Parathyroid adenoma (tissue), 2 donors: ENCODE results near the gene STAMBPL1.

ENCODE experiments used
- H2AFZ ChIP-seq: fragments of 300-600 bp; sonication (generic); one replicate; pipeline ENCODE4 v1.7.0; 2017; ENCODE audit warnings: antibody characterized with exemption, mild to moderate bottlenecking
- H3K27ac ChIP-seq: fragments of 300-600 bp; sonication (generic); one replicate; pipeline ENCODE4 v1.7.0; 2017
- H3K27me3 ChIP-seq: fragments of 300-600 bp; sonication (generic); one replicate; pipeline ENCODE4 v1.7.0; 2017; ENCODE audit warnings: low read length; ENCODE audit not compliant: control insufficient read depth, insufficient read depth
- H3K36me3 ChIP-seq: fragments of 300-600 bp; sonication (generic); one replicate; pipeline ENCODE4 v1.7.0; 2017; ENCODE audit warnings: low read length; ENCODE audit not compliant: control insufficient read depth, insufficient read depth
- H3K4me1 ChIP-seq: fragments of 300-600 bp; sonication (generic); one replicate; pipeline ENCODE4 v1.7.0; 2017; ENCODE audit warnings: control low read depth
- H3K4me2 ChIP-seq: fragments of 300-600 bp; sonication (generic); one replicate; pipeline ENCODE4 v1.7.0; 2017; ENCODE audit warnings: low read length
- H3K4me3 ChIP-seq: fragments of 300-600 bp; sonication (generic); one replicate; pipeline ENCODE4 v1.7.0; 2017; ENCODE audit warnings: low read depth, low read length
- H3K79me2 ChIP-seq: fragments of 300-600 bp; sonication (generic); one replicate; pipeline ENCODE4 v1.7.0; 2017; ENCODE audit warnings: control low read depth
- H3K9ac ChIP-seq: fragments of 300-600 bp; sonication (generic); one replicate; pipeline ENCODE4 v1.7.0; 2017; ENCODE audit warnings: mild to moderate bottlenecking
- H3K9me3 ChIP-seq: fragments of 300-600 bp; sonication (generic); one replicate; pipeline ENCODE4 v1.7.0; 2017; ENCODE audit warnings: low read length; ENCODE audit not compliant: control insufficient read depth
- CTCF ChIP-seq: fragments of 300-600 bp; sonication (generic); IDR thresholded peaks from one replicate; pipeline ENCODE4 v1.7.0; 2017; ENCODE audit warnings: antibody characterized with exemption, mild to moderate bottlenecking
- donor health status: primary hyperparathyroidism.

Gene STAMBPL1

DNA sequence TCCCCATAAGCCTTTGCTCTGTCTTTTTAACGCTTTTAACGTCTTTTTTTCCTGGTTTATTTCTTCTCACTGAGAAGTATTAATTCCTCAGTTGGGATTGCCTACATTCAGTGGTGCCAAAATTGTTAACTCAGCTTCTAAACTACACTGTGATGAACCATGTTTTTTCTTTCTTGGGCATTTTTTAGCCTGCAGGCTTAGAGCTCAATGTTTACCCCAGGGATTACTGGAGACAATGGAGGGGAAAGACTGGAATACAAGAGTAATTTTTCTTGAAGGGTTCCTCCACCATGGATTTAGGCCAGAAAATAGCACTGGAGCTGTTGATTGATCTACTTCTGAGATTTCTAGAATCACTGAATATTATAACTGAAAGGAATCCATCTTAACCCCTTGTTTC is 19.8 kb downstream of the STAMBPL1 start:
- no peak overlapping the region for H3K4me2 ChIP-seq
- no peak overlapping the region for H2AFZ ChIP-seq
- H3K79me2 ChIP-seq = no peaks in the 10 kb centered on the region
- no peak for TF ChIP-seq CTCF
- H3K9ac ChIP-seq = no peak overlapping the region
- H3K36me3 ChIP-seq = no peaks in the 10 kb centered on the region
- no peak overlapping the region for H3K4me3 ChIP-seq
- H3K27ac ChIP-seq = no peak overlapping the region
- H3K4me1 ChIP-seq = peaks cover 13% of the 10 kb centered on the region
- H3K27me3 ChIP-seq = no peaks in the 10 kb centered on the region
- H3K9me3 ChIP-seq = no peaks in the 10 kb centered on the region

DNA sequence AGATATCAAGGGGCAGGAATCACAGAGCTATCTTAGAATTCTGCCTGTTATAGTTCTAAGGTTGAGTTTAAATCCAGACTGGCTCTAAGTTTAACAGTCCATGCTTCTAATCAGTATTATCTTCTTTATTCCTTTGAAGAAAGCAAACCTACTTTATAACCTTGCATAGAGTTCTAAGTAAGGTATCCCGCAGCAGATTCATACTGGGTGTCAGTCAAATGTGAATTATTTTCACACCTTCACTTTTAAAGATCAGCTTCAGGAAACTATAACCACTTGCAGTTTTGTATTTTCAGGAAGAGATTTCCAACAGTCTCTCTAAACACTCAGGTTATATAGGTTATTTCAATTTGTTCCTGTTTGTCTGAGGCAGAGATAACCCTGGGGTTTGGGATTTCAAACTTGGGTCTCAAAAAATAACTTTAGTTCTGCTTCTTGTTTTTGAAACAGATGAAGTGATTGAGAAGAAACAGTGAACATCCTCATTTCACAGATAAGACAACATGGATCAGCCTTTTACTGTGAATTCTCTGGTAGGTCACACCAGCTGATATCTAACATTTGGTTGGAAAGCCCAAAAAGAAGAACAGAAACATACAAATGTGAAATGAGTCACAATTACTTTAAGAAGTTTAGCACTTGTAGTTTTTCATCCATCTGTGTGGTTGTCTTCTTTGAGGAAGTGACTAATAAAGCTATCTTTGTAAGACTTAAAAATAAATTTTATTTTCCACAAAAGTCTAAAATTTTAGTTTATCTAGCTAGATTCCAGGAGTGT is 21.4 kb downstream of the STAMBPL1 start:
- H3K27ac ChIP-seq = no peak overlapping the region
- H3K4me1 ChIP-seq = peaks cover 9% of the 10 kb centered on the region
- TF ChIP-seq CTCF = no peak
- no peak overlapping the region for H3K9ac ChIP-seq
- no peaks in the 10 kb centered on the region for H3K79me2 ChIP-seq
- H3K36me3 ChIP-seq = no peaks in the 10 kb centered on the region
- H3K4me2 ChIP-seq = no peak overlapping the region
- H3K9me3 ChIP-seq = no peaks in the 10 kb centered on the region
- H3K27me3 ChIP-seq = no peaks in the 10 kb centered on the region
- no peak overlapping the region for H2AFZ ChIP-seq
- no peak overlapping the region for H3K4me3 ChIP-seq

- Histone ChIP-seq H3K9me3 (no peaks in the 10 kb centered on the region), H3K79me2 (no peaks in the 10 kb centered on the region), H3K4me2 (no peak overlapping the region), H3K36me3 (no peaks in the 10 kb centered on the region), H2AFZ (no peak overlapping the region), H3K4me1 (peaks cover 5% of the 10 kb centered on the region), H3K4me3 (no peak overlapping the region), H3K27ac (no peak overlapping the region), H3K9ac (no peak overlapping the region), H3K27me3 (no peaks in the 10 kb centered on the region)
- TF ChIP-seq CTCF = no peak
Observed at GRCh38 chr10:88901984-88902789, 22.1 kb downstream of the STAMBPL1 start.

DNA sequence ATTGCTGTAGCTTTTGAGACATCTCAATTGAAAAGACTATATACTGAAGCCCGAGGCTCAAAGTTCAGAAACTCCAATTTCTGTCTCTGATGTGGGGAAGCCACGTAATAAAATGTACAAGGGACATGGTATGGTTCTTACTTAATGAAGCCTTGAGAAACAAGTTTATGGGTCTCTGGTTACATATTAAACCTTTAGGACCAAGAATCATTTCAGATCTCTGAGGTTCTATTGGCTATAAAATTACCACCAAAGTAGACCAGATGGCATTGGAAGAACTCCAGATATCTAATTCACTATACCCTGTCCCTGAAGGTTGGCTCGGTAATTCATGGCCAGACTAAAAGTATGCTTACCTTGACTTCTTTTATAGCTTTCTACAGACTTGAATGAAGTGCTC is 23.7 kb downstream of the STAMBPL1 start:
- no peak overlapping the region for H3K9ac ChIP-seq
- H3K79me2 ChIP-seq = no peaks in the 10 kb centered on the region
- H3K27ac ChIP-seq = no peak overlapping the region
- no peaks in the 10 kb centered on the region for H3K36me3 ChIP-seq
- no peak overlapping the region for H3K4me3 ChIP-seq
- H3K9me3 ChIP-seq = no peaks in the 10 kb centered on the region
- H3K4me2 ChIP-seq = no peak overlapping the region
- H3K4me1 ChIP-seq = no peaks in the 10 kb centered on the region
- H3K27me3 ChIP-seq = no peaks in the 10 kb centered on the region
- TF ChIP-seq CTCF = no peak
- H2AFZ ChIP-seq = no peak overlapping the region
